ENCODE results near the gene NRXN3.

DNA sequence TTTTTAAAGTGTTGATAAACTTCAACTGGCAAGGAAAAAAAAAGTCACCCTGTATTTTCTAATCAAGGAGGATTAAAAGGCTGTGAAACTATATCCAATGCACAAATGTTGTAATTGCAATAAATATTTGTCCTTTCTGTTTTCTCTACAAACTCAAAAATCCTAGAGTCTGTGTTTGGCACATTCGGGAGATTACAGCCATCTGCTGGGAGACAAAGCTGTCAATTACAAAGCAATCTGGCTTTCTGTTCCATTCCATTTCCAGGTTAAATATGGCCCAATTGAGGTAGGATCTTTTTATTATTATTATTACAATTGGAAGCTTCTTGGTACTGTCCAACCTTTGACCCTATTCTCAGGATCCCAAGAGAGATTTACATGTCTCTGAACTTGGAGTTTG lies 1745.2 kb downstream of the NRXN3 start:
- TF ChIP-seq CTCF (IDR thresholded peaks at IDR 0.05; ENCODE audit: low read depth, low read length, missing input control) (no peak), REST (IDR thresholded peaks at IDR 0.05) (no peak)
